Measurements from ENCODE around the gene WDR59. TPM values are rescaled to one million over a fixed set of nuclear protein-coding genes. Genes with fewer than 3 reads are reported as not detected.

The WDR59 gene
- polyA plus RNA-seq, 1 of the 3 experiments (the other 2 are of a cell fraction) = 48.2 TPM

DNA sequence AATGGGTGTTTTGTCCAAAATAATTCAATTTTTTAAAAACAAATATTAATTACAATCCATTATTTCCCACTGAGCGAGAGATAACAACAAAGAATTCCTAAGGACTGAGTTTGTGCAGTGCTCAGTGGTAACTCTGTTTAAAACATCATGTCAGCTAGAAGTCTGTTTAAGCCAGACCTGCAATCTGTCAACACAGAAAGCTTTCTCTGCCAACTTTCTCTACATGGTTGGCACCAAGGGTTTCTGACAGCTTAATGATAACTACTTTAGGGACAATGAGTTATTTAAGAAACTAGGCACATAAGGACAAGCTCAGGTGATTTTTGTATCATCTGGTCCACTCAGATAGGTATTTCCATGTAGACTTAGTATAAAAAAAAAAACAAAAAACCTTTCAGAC, 81.8 kb downstream of the WDR59 start:
- TF ChIP-seq, protein P1, sequence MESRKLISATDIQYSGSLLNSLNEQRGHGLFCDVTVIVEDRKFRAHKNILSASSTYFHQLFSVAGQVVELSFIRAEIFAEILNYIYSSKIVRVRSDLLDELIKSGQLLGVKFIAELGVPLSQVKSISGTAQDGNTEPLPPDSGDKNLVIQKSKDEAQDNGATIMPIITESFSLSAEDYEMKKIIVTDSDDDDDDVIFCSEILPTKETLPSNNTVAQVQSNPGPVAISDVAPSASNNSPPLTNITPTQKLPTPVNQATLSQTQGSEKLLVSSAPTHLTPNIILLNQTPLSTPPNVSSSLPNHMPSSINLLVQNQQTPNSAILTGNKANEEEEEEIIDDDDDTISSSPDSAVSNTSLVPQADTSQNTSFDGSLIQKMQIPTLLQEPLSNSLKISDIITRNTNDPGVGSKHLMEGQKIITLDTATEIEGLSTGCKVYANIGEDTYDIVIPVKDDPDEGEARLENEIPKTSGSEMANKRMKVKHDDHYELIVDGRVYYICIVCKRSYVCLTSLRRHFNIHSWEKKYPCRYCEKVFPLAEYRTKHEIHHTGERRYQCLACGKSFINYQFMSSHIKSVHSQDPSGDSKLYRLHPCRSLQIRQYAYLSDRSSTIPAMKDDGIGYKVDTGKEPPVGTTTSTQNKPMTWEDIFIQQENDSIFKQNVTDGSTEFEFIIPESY (IDR thresholded peaks at IDR 0.05; ENCODE audit: borderline replicate concordance, low read depth) = no peak
- TF ChIP-seq, protein P2, sequence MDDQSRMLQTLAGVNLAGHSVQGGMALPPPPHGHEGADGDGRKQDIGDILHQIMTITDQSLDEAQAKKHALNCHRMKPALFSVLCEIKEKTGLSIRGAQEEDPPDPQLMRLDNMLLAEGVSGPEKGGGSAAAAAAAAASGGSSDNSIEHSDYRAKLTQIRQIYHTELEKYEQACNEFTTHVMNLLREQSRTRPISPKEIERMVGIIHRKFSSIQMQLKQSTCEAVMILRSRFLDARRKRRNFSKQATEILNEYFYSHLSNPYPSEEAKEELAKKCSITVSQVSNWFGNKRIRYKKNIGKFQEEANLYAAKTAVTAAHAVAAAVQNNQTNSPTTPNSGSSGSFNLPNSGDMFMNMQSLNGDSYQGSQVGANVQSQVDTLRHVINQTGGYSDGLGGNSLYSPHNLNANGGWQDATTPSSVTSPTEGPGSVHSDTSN (IDR thresholded peaks at IDR 0.05) = no peak
- TF ChIP-seq TEAD4 (IDR thresholded peaks at IDR 0.05; ENCODE audit: borderline replicate concordance, insufficient read depth) (no peak), MEF2A (IDR thresholded peaks at IDR 0.05; ENCODE audit: borderline replicate concordance, low read depth) (no peak), YY1 (IDR thresholded peaks at IDR 0.05; ENCODE audit: low read depth) (no peak), NFIC (IDR thresholded peaks at IDR 0.05; ENCODE audit: borderline replicate concordance) (no peak), EP300 (IDR thresholded peaks at IDR 0.05; ENCODE audit: borderline replicate concordance in 1 of 2, low read depth in 1 of 2, low read length in 1 of 2) (no peak), CHD2 (IDR thresholded peaks at IDR 0.05; ENCODE audit: low read length, partially characterized antibody) (no peak), TCF12 (IDR thresholded peaks at IDR 0.05) (no peak), GABPA (IDR thresholded peaks at IDR 0.05; ENCODE audit: low read depth) (no peak), NRF1 (IDR thresholded peaks at IDR 0.05; ENCODE audit: low read depth, low read length) (no peak)
- TF ChIP-seq, protein P3, sequence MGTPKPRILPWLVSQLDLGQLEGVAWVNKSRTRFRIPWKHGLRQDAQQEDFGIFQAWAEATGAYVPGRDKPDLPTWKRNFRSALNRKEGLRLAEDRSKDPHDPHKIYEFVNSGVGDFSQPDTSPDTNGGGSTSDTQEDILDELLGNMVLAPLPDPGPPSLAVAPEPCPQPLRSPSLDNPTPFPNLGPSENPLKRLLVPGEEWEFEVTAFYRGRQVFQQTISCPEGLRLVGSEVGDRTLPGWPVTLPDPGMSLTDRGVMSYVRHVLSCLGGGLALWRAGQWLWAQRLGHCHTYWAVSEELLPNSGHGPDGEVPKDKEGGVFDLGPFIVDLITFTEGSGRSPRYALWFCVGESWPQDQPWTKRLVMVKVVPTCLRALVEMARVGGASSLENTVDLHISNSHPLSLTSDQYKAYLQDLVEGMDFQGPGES (IDR thresholded peaks at IDR 0.05; ENCODE audit: low read depth, low read length) = no peak
- POLR2A ChIA-PET = no interaction called here
- 96% methylated on average over 1 of the region's 1 CpG for WGBS (ENCODE audit: low lambda C conversion rate)

DNA sequence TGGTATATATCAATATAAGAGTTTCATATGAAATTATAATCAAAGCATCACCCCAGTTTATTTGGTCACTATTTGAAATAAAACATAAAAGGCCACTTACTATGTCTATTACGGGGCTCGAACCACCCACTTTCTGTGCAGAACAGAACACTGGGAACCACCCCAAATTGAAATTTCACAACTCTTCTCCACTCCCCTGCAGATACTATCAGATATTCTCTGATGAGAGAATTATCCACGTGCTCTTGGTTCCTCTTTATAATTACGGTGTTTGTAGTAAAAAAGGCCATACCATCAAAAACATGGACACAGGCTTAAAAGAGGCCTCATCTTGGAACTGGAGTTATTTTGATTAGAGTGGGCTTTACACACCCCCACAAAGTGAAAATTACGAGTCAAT, 82.8 kb downstream of the WDR59 start:
- ChIA-PET CTCF (no interaction called here), POLR2A (no interaction called here)
- no peaks in the 10 kb centered on the region for H3K9me3 ChIP-seq
- no peak for DNase-seq
- no peaks in the 10 kb centered on the region for H3K27me3 ChIP-seq (ENCODE audit: insufficient read depth)
- no peak overlapping the region for H3K4me2 ChIP-seq
- H3F3A ChIP-seq (replicated peaks; ENCODE audit: insufficient read depth) = peaks cover 3% of the 10 kb centered on the region
- H3K9ac ChIP-seq = no peak overlapping the region
- H3K4me1 ChIP-seq (ENCODE audit: control insufficient read depth in 1 of 2, insufficient read depth in 2 of 2, low read depth in 1 of 2, low read length in 1 of 2) = 0 out of 4 replicates have a peak, but pooled peaks cover 0 to under 1% of the 10 kb centered on the region in 2 experiments
- H2AFZ ChIP-seq (ENCODE audit: low read depth) = no peak overlapping the region
- no peaks in the 10 kb centered on the region for H3K9me2 ChIP-seq
- H4K20me1 ChIP-seq (ENCODE audit: insufficient read depth) = no peaks in the 10 kb centered on the region
- H3K27ac ChIP-seq (ENCODE audit: low read depth in 2 of 2, low read length in 1 of 2) = no peak overlapping the region
- WGBS (ENCODE audit: low lambda C conversion rate) = 98% methylated on average over 5 of the region's 5 CpGs
- no peak overlapping the region for H3K4me3 ChIP-seq (ENCODE audit: low read depth in 2 of 2, low read length in 1 of 2)
- H3K79me2 ChIP-seq (ENCODE audit: insufficient read depth) = no peaks in the 10 kb centered on the region
- peaks cover 17 to 60% of the 10 kb centered on the region in 2 experiments for H3K36me3 ChIP-seq (replicated peaks in 1 of 2; ENCODE audit: control insufficient read depth in 1 of 2, insufficient read depth in 2 of 2, low read length in 1 of 2)
- TF ChIP-seq NRF1 (IDR thresholded peaks at IDR 0.05; ENCODE audit: low read depth, low read length) (no peak), RFX5 (IDR thresholded peaks at IDR 0.05; ENCODE audit: low read length) (no peak), MEF2A (IDR thresholded peaks at IDR 0.05; ENCODE audit: borderline replicate concordance, low read depth) (no peak), FOXM1 (IDR thresholded peaks at IDR 0.05; ENCODE audit: low read depth) (no peak), ELF1 (IDR thresholded peaks at IDR 0.05) (no peak), YY1 (IDR thresholded peaks at IDR 0.05; ENCODE audit: low read depth) (no peak), TCF12 (IDR thresholded peaks at IDR 0.05) (no peak), GABPA (IDR thresholded peaks at IDR 0.05; ENCODE audit: low read depth) (no peak)

More for the DNA sequence above, 81.8 kb downstream of the WDR59 start:
- Histone ChIP-seq H3K79me2 (ENCODE audit: insufficient read depth) (no peaks in the 10 kb centered on the region), H3K4me1 (ENCODE audit: control insufficient read depth in 1 of 2, insufficient read depth in 2 of 2, low read depth in 1 of 2, low read length in 1 of 2) (no peaks in the 10 kb centered on the region), H3K9me2 (no peaks in the 10 kb centered on the region), H3K4me3 (ENCODE audit: low read depth in 2 of 2, low read length in 1 of 2) (no peak overlapping the region), H3K9me3 (no peaks in the 10 kb centered on the region), H3K4me2 (no peak overlapping the region), H3K27ac (ENCODE audit: low read depth in 2 of 2, low read length in 1 of 2) (no peak overlapping the region), H3K27me3 (ENCODE audit: insufficient read depth) (no peaks in the 10 kb centered on the region), H3K36me3 (replicated peaks in 1 of 2; ENCODE audit: control insufficient read depth in 1 of 2, insufficient read depth in 2 of 2, low read length in 1 of 2) (peaks cover 23 to 61% of the 10 kb centered on the region in 2 experiments), H3F3A (replicated peaks; ENCODE audit: insufficient read depth) (no peaks in the 10 kb centered on the region), H3K9ac (no peak overlapping the region), H4K20me1 (ENCODE audit: insufficient read depth) (no peaks in the 10 kb centered on the region), H2AFZ (ENCODE audit: low read depth) (no peak overlapping the region)
- DNase-seq = no peak
- CTCF ChIA-PET = interaction anchor here (2.1 kb wide), 1 partner anchor 41 kb away, joined by 11 read pairs; no protein-coding TSS in a partner anchor
